Psoas muscle (tissue), 8 donors: ENCODE data around the gene APBB2. TPM values are rescaled to one million over a fixed set of nuclear protein-coding genes. Genes with fewer than 3 reads are reported as not detected.

Experiments
- ATAC-seq, 4 donors: fragments of 200-7000 bp; cut with Tn5 transposase; one replicate each; pipeline ENCODE4 v1.9.1; 2020; ENCODE audit warnings: moderate library complexity in 3 of 4, mild to moderate bottlenecking in 2 of 4
- DNase-seq, 2 donors: peaks; one replicate each; pipeline ENCODE4 v3.0.0-alpha.2; 2020
- H3K27ac ChIP-seq: fragments of 200-600 bp; one replicate; pipeline ENCODE4 v1.8.0; 2022
- H3K27me3 ChIP-seq, 3 donors: fragments of 200-600 bp in 1 of 3; one replicate each; pipeline versions ENCODE4 v1.6.1 to v1.8.0; 2013 to 2022; ENCODE audit warnings: low read length in 2 of 3, mild to moderate bottlenecking in 2 of 3, moderate library complexity in 1 of 3; ENCODE audit not compliant: insufficient read depth in 3 of 3
- H3K36me3 ChIP-seq, 2 donors: fragments of 200-600 bp in 1 of 2; one replicate each; pipeline versions ENCODE4 v1.6.1 to v1.8.0; 2013 to 2022; ENCODE audit warnings: low read depth in 1 of 2, mild to moderate bottlenecking in 1 of 2, moderate library complexity in 1 of 2; ENCODE audit not compliant: insufficient read depth in 1 of 2
- H3K4me1 ChIP-seq: fragments of 200-600 bp; one replicate; pipeline ENCODE4 v1.8.0; 2022
- H3K4me3 ChIP-seq: fragments of 200-600 bp; one replicate; pipeline ENCODE4 v1.8.0; 2022; ENCODE audit warnings: mild to moderate bottlenecking
- H3K9me3 ChIP-seq: fragments of 200-600 bp; one replicate; pipeline ENCODE4 v1.8.0; 2022
- CTCF ChIP-seq: fragments of 200-600 bp; IDR thresholded peaks from one replicate; pipeline ENCODE4 v1.8.0; 2022; ENCODE audit warnings: antibody characterized with exemption
- WGBS, 3 donors: extraction: QIAGEN DNeasy Blood & Tissue Kit; methylation state at CpG; one replicate each; pipeline versions ENCODE4 v1.1.6 to v1.1.7; 2013; 5-methylcytosine and 5-hydroxymethylcytosine counted together
- intact Hi-C, 2 donors: fragments of 100-400 bp; cut with DNase I; formaldehyde crosslinking; loops; one replicate each; pipeline versions ENCODE4 v1.11.0 to v1.14.2; 2022
- polyA plus RNA-seq, 3 donors: library from polyadenylated mRNA; stranded (reverse); fragments of 200-250 nt; gene quantifications; one replicate each; pipeline ENCODE4 v1.2.3, GENCODE V29; 2013
- total RNA-seq, 4 donors: library from RNA; stranded (reverse); fragmentation: NEBNext Ultra II Directional in 2 of 4; extraction: Animal tissue kit (Norgen Biotek cat#: 25700) in 2 of 4; gene quantifications; one replicate each; pipeline versions ENCODE4 v1.2.1 to v1.2.4, GENCODE V29; 2021 to 2023
- donor health status: healthy with polysubstance abuse.
- donor health status: DM: no; HTN: no; CAD: no; lungs with moderate emphysema.
- donor health status: Bipolar disorder and iron deficiency.
- donor health status: healthy.
- donor health status: DM: yes; HTN: yes; CAD: no.
- donor health status: DM: no; HTN: no; CAD: no.
- donor health status: DM: no; HTN: no; CAD: no.
- donor health status: DM: yes; HTN: yes; CAD: no.

The APBB2 gene
- total and polyA plus RNA-seq, 7 donors = 3.1 to 37.4 (median 11.3) TPM

GRCh38 chr4:41140410-41140809 is 73.9 kb downstream of the APBB2 start:
- Histone ChIP-seq H3K27me3 (no peaks in the 10 kb centered on the region), H3K9me3 (no peaks in the 10 kb centered on the region), H3K4me1 (peaks cover 28% of the 10 kb centered on the region), H3K27ac (no peak overlapping the region), H3K36me3 (no peaks in the 10 kb centered on the region), H3K4me3 (no peak overlapping the region)
- 85 to 94% (median 88%) methylated on average over 6 of the region's 6 CpGs for WGBS, 3 donors
- intact Hi-C loops = loop anchor here in 1 of 2 donors (5.0 kb wide), 1 partner anchor 72 kb away; the partner anchor contains the start of gene APBB2
- ATAC-seq (no peak), DNase-seq (no peak)
- no peak for TF ChIP-seq CTCF

GRCh38 chr4:41137879-41138278 is 76.5 kb downstream of the APBB2 start:
- H3K4me1 ChIP-seq = peaks cover 17% of the 10 kb centered on the region
- H3K27ac ChIP-seq = no peak overlapping the region
- H3K9me3 ChIP-seq = no peaks in the 10 kb centered on the region
- intact Hi-C loops = no loop called here
- no peak overlapping the region for H3K4me3 ChIP-seq
- DNase-seq = no peak
- H3K27me3 ChIP-seq = no peaks in the 10 kb centered on the region
- TF ChIP-seq CTCF = no peak
- 82 to 96% (median 83%) methylated on average over 7 of the region's 7 CpGs for WGBS, 3 donors
- ATAC-seq = no peak
- H3K36me3 ChIP-seq = no peaks in the 10 kb centered on the region

GRCh38 chr4:41136456-41136855 is 77.9 kb downstream of the APBB2 start:
- DNase-seq (no peak), ATAC-seq (peak in 3 of 4 donors; percentile 37 to 82 (median 61))
- Histone ChIP-seq H3K9me3 (no peaks in the 10 kb centered on the region), H3K4me3 (no peak overlapping the region), H3K4me1 (peaks cover 7% of the 10 kb centered on the region), H3K27me3 (no peaks in the 10 kb centered on the region), H3K27ac (no peak overlapping the region), H3K36me3 (no peaks in the 10 kb centered on the region)
- intact Hi-C loops = no loop called here
- WGBS, 3 donors = 22 to 30% (median 23%) methylated on average over 3 of the region's 3 CpGs
- no peak for TF ChIP-seq CTCF

GRCh38 chr4:41135801-41136200 is 78.5 kb downstream of the APBB2 start:
- 51 to 63% (median 56%) methylated on average over 2 of the region's 2 CpGs for WGBS, 3 donors
- DNase-seq (no peak), ATAC-seq (peak in 1 of 4 donors; percentile 40)
- H3K36me3 ChIP-seq = no peaks in the 10 kb centered on the region
- intact Hi-C loops = no loop called here
- TF ChIP-seq CTCF = no peak
- H3K4me3 ChIP-seq = no peak overlapping the region
- no peaks in the 10 kb centered on the region for H3K9me3 ChIP-seq
- H3K27me3 ChIP-seq = no peaks in the 10 kb centered on the region
- H3K4me1 ChIP-seq = peaks cover 7% of the 10 kb centered on the region
- H3K27ac ChIP-seq = no peak overlapping the region

- Histone ChIP-seq H3K9me3 (no peaks in the 10 kb centered on the region), H3K36me3 (no peaks in the 10 kb centered on the region), H3K4me3 (no peak overlapping the region), H3K4me1 (peaks cover 7% of the 10 kb centered on the region), H3K27ac (no peak overlapping the region), H3K27me3 (no peaks in the 10 kb centered on the region)
- no peak for TF ChIP-seq CTCF
- no peak for ATAC-seq
- 40 to 69% (median 54%) methylated on average over 2 of the region's 2 CpGs for WGBS, 3 donors
- intact Hi-C loops = no loop called here
- DNase-seq = no peak
Observed at GRCh38 chr4:41134581-41134980, 79.8 kb downstream of the APBB2 start.
